Neural progenitor cell (in vitro differentiated cells): ENCODE data around the gene HERC5. TPM values are rescaled to one million over a fixed set of nuclear protein-coding genes. Genes with fewer than 3 reads are reported as not detected.

Source experiments
- DNase-seq: peaks from one replicate; pipeline ENCODE4 v3.0.0-alpha.2; 2016; ENCODE audit warnings: low spot score
- H2AFZ ChIP-seq: fragments of 200-600 bp; sonication (generic); replicated peaks from 2 replicates; pipeline ENCODE4 v1.6.1; 2016; ENCODE audit warnings: antibody characterized with exemption
- H3F3A ChIP-seq: fragments of 200-600 bp; sonication (generic); 2 replicates; pipeline ENCODE4 v1.6.1; 2016; ENCODE audit warnings: antibody characterized with exemption, low read depth
- H3K27ac ChIP-seq: fragments of 200-600 bp; sonication (generic); 2 replicates; pipeline ENCODE4 v1.5.1; 2016; ENCODE audit warnings: mild to moderate bottlenecking
- H3K27me3 ChIP-seq: fragments of 200-600 bp; sonication (generic); 2 replicates; pipeline ENCODE4 v1.6.1; 2016; ENCODE audit warnings: mild to moderate bottlenecking, moderate library complexity
- H3K36me3 ChIP-seq: fragments of 200-600 bp; sonication (generic); 2 replicates; pipeline ENCODE4 v1.5.1; 2016
- H3K4me1 ChIP-seq: fragments of 200-600 bp; sonication (generic); 2 replicates; pipeline ENCODE4 v1.6.1; 2016; ENCODE audit warnings: mixed run types
- H3K4me2 ChIP-seq: fragments of 200-600 bp; sonication (generic); 2 replicates; pipeline ENCODE4 v1.6.1; 2016
- H3K4me3 ChIP-seq: fragments of 200-600 bp; sonication (generic); 2 replicates; pipeline ENCODE4 v1.5.1; 2016
- H3K79me2 ChIP-seq: fragments of 200-600 bp; sonication (generic); 2 replicates; pipeline ENCODE4 v1.6.1; 2016; ENCODE audit warnings: low read depth
- H3K9ac ChIP-seq: fragments of 200-600 bp; sonication (generic); 2 replicates; pipeline ENCODE4 v1.6.1; 2016
- H3K9me3 ChIP-seq: fragments of 200-600 bp; sonication (generic); 2 replicates; pipeline ENCODE4 v1.5.1; 2016; ENCODE audit warnings: low read depth
- H4K20me1 ChIP-seq: fragments of 200-600 bp; sonication (generic); 2 replicates; pipeline ENCODE4 v1.6.1; 2016; ENCODE audit warnings: low read depth
- H3K27ac Mint-ChIP-seq: 3 replicates; pipeline ENCODE4 v1.8.0; 2021; ENCODE audit warnings: mixed read lengths
- H3K27me3 Mint-ChIP-seq: 2 replicates; pipeline ENCODE4 v1.8.0; 2022; ENCODE audit warnings: low read depth, mild to moderate bottlenecking, inconsistent platforms, moderate library complexity, mixed read lengths; ENCODE audit not compliant: insufficient read depth
- H3K36me3 Mint-ChIP-seq: 3 replicates; pipeline ENCODE4 v1.8.0; 2021; ENCODE audit warnings: mixed read lengths
- H3K4me1 Mint-ChIP-seq: 3 replicates; pipeline ENCODE4 v1.8.0; 2021; ENCODE audit warnings: mixed read lengths
- H3K4me3 Mint-ChIP-seq: 3 replicates; pipeline ENCODE4 v1.8.0; 2021; ENCODE audit warnings: mild to moderate bottlenecking, moderate library complexity, mixed read lengths
- H3K9me3 Mint-ChIP-seq: 3 replicates; pipeline ENCODE4 v1.8.0; 2020; ENCODE audit warnings: mixed read lengths
- CTCF ChIP-seq: fragments of 200-600 bp; sonication (generic); IDR thresholded peaks from 2 replicates; pipeline ENCODE4 v1.5.1; 2017; ENCODE audit warnings: antibody characterized with exemption, mild to moderate bottlenecking
- EZH2 ChIP-seq: fragments of 200-600 bp; sonication (generic); IDR thresholded peaks from 2 replicates; pipeline ENCODE4 v1.6.1; 2017; ENCODE audit warnings: antibody characterized with exemption, mild to moderate bottlenecking, moderate library complexity
- EZH2phosphoT487 ChIP-seq: fragments of 200-600 bp; sonication (generic); IDR thresholded peaks from 2 replicates; pipeline ENCODE4 v1.6.1; 2017; ENCODE audit warnings: antibody characterized with exemption
- total RNA-seq: library from RNA; depleted of rRNA; stranded (reverse); fragments of >200 nt; gene quantifications from 2 replicates; pipeline ENCODE4 v1.2.3, GENCODE V29; 2015; ENCODE audit warnings: low replicate concordance

The HERC5 gene
- total RNA-seq, 1 donor from 2014 or later = 6.6 TPM

GRCh38 chr4:88415982-88416381 is 40.9 kb upstream of the HERC5 start:
- H3K9me3 Mint-ChIP-seq = no peaks in the 10 kb centered on the region
- Histone ChIP-seq H3K4me1 (no peaks in the 10 kb centered on the region), H3K27ac (no peak overlapping the region), H3K4me3 (no peak overlapping the region), H3K4me2 (no peak overlapping the region), H3K9me3 (no peaks in the 10 kb centered on the region), H2AFZ (no peak overlapping the region), H3K79me2 (no peaks in the 10 kb centered on the region), H3K36me3 (no peaks in the 10 kb centered on the region), H3F3A (no peaks in the 10 kb centered on the region), H3K9ac (no peak overlapping the region), H4K20me1 (no peaks in the 10 kb centered on the region), H3K27me3 (no peaks in the 10 kb centered on the region)
- H3K4me3 Mint-ChIP-seq = no peak overlapping the region
- no peak overlapping the region for H3K27ac Mint-ChIP-seq
- H3K4me1 Mint-ChIP-seq = no peaks in the 10 kb centered on the region
- no peaks in the 10 kb centered on the region for H3K36me3 Mint-ChIP-seq
- no peak for TF ChIP-seq CTCF
- no peak for TF ChIP-seq EZH2phosphoT487
- no peak for TF ChIP-seq EZH2
- no peaks in the 10 kb centered on the region for H3K27me3 Mint-ChIP-seq
- no peak for DNase-seq

- no peak overlapping the region for H3K27ac ChIP-seq
- H3K4me1 Mint-ChIP-seq = no peaks in the 10 kb centered on the region
- H3K4me3 ChIP-seq = no peak overlapping the region
- H3K36me3 ChIP-seq = no peaks in the 10 kb centered on the region
- no peaks in the 10 kb centered on the region for H3F3A ChIP-seq
- H3K79me2 ChIP-seq = no peaks in the 10 kb centered on the region
- H3K27ac Mint-ChIP-seq = no peak overlapping the region
- H3K36me3 Mint-ChIP-seq = no peaks in the 10 kb centered on the region
- H3K27me3 ChIP-seq = no peaks in the 10 kb centered on the region
- H2AFZ ChIP-seq = no peak overlapping the region
- no peaks in the 10 kb centered on the region for H4K20me1 ChIP-seq
- no peak for TF ChIP-seq CTCF
- no peak for TF ChIP-seq EZH2
- no peak for TF ChIP-seq EZH2phosphoT487
- H3K4me2 ChIP-seq = no peak overlapping the region
- no peaks in the 10 kb centered on the region for H3K9me3 ChIP-seq
- H3K27me3 Mint-ChIP-seq = no peaks in the 10 kb centered on the region
- H3K9ac ChIP-seq = no peak overlapping the region
- H3K4me3 Mint-ChIP-seq = no peak overlapping the region
- H3K9me3 Mint-ChIP-seq = no peaks in the 10 kb centered on the region
- H3K4me1 ChIP-seq = no peaks in the 10 kb centered on the region
- no peak for DNase-seq
Measured at GRCh38 chr4:88418411-88418810, 38.5 kb upstream of the HERC5 start.

- Histone ChIP-seq H3F3A (no peaks in the 10 kb centered on the region), H3K27ac (no peak overlapping the region), H3K9ac (no peak overlapping the region), H3K27me3 (no peaks in the 10 kb centered on the region), H3K4me3 (no peak overlapping the region), H3K4me2 (no peak overlapping the region), H2AFZ (no peak overlapping the region), H3K4me1 (no peaks in the 10 kb centered on the region), H3K36me3 (no peaks in the 10 kb centered on the region), H4K20me1 (no peaks in the 10 kb centered on the region), H3K79me2 (no peaks in the 10 kb centered on the region), H3K9me3 (no peaks in the 10 kb centered on the region)
- Mint-ChIP-seq H3K9me3 (no peaks in the 10 kb centered on the region), H3K36me3 (no peaks in the 10 kb centered on the region), H3K4me3 (no peak overlapping the region), H3K27me3 (no peaks in the 10 kb centered on the region), H3K4me1 (no peaks in the 10 kb centered on the region), H3K27ac (no peak overlapping the region)
- TF ChIP-seq EZH2phosphoT487 = no peak
- no peak for TF ChIP-seq EZH2
- TF ChIP-seq CTCF = no peak
- DNase-seq = no peak
Measured at GRCh38 chr4:88419874-88420273, 37.0 kb upstream of the HERC5 start.
